Measurements from ENCODE around the gene STK32B. TPM values are rescaled to one million over a fixed set of nuclear protein-coding genes. Genes with fewer than 3 reads are reported as not detected.

STK32B gene
- total and polyA plus RNA-seq, 9 donors, result 0.35 to 3.0 (median 1.2) TPM

GRCh38 chr4:5504486-5504885 is 453.2 kb downstream of the STK32B start:
- Histone ChIP-seq H3K9me3 (peaks cover 0 to 7% of the 10 kb centered on the region in 2 donors), H3K27me3 (no peaks in the 10 kb centered on the region), H3K4me1 (ENCODE audit: insufficient read depth) (no peaks in the 10 kb centered on the region), H3K4me3 (no peak overlapping the region), H3K27ac (no peak overlapping the region), H3K36me3 (no peaks in the 10 kb centered on the region)
- no peak for DNase-seq
- TF ChIP-seq EP300 (IDR thresholded peaks at IDR 0.05) (no peak), CTCF (IDR thresholded peaks at IDR 0.05) (no peak), POLR2A (IDR thresholded peaks at IDR 0.05) (no peak)
- intact Hi-C loops (cut with DNase I), result no loop called here

- TF ChIP-seq POLR2A (IDR thresholded peaks at IDR 0.05) (no peak), CTCF (IDR thresholded peaks at IDR 0.05) (no peak), EP300 (IDR thresholded peaks at IDR 0.05) (no peak)
- DNase-seq, result no peak
- 64 to 76% (median 67%) methylated on average over 2 of the region's 2 CpGs for WGBS, 3 donors
Observed at GRCh38 chr4:5510504-5510903, 459.2 kb downstream of the STK32B start.

GRCh38 chr4:5511791-5512190 is 460.5 kb downstream of the STK32B start:
- TF ChIP-seq EP300 (IDR thresholded peaks at IDR 0.05) (no peak), POLR2A (IDR thresholded peaks at IDR 0.05) (no peak), CTCF (IDR thresholded peaks at IDR 0.05) (no peak)
- intact Hi-C loops (cut with DNase I), result no loop called here
- DNase-seq, result no peak

More at GRCh38 chr4:5510504-5510903, 459.2 kb downstream of the STK32B start:
- Histone ChIP-seq H3K4me1 (ENCODE audit: insufficient read depth) (no peaks in the 10 kb centered on the region), H3K27me3 (no peaks in the 10 kb centered on the region), H3K27ac (no peak overlapping the region), H3K9me3 (peaks cover 0 to 7% of the 10 kb centered on the region in 2 donors), H3K36me3 (no peaks in the 10 kb centered on the region), H3K4me3 (no peak overlapping the region)
- intact Hi-C loops (cut with DNase I), result no loop called here

GRCh38 chr4:5515646-5516045 is 464.4 kb downstream of the STK32B start:
- Histone ChIP-seq H3K36me3 (no peaks in the 10 kb centered on the region), H3K9me3 (no peaks in the 10 kb centered on the region), H3K27me3 (no peaks in the 10 kb centered on the region), H3K27ac (no peak overlapping the region), H3K4me3 (no peak overlapping the region), H3K4me1 (ENCODE audit: insufficient read depth) (no peaks in the 10 kb centered on the region)
- TF ChIP-seq CTCF (IDR thresholded peaks at IDR 0.05), result no peak
- TF ChIP-seq EP300 (IDR thresholded peaks at IDR 0.05), result no peak
- TF ChIP-seq POLR2A (IDR thresholded peaks at IDR 0.05), result no peak
- DNase-seq, result no peak
- intact Hi-C loops (cut with DNase I), result no loop called here

More at GRCh38 chr4:5511791-5512190, 460.5 kb downstream of the STK32B start:
- no peak overlapping the region for H3K4me3 ChIP-seq
- H3K27ac ChIP-seq, result no peak overlapping the region
- no peaks in the 10 kb centered on the region for H3K27me3 ChIP-seq
- no peaks in the 10 kb centered on the region for H3K9me3 ChIP-seq
- H3K36me3 ChIP-seq, result no peaks in the 10 kb centered on the region
- no peaks in the 10 kb centered on the region for H3K4me1 ChIP-seq (ENCODE audit: insufficient read depth)

- no peak overlapping the region for H3K27ac ChIP-seq
Observed at GRCh38 chr4:5517372-5517771, 466.1 kb downstream of the STK32B start.

More at GRCh38 chr4:5517372-5517771, 466.1 kb downstream of the STK32B start:
- TF ChIP-seq EP300 (IDR thresholded peaks at IDR 0.05), result no peak
- TF ChIP-seq CTCF (IDR thresholded peaks at IDR 0.05), result no peak
- TF ChIP-seq POLR2A (IDR thresholded peaks at IDR 0.05), result no peak
- DNase-seq, result no peak
- Histone ChIP-seq H3K4me3 (no peak overlapping the region), H3K4me1 (ENCODE audit: insufficient read depth) (no peaks in the 10 kb centered on the region), H3K9me3 (no peaks in the 10 kb centered on the region), H3K27me3 (no peaks in the 10 kb centered on the region), H3K36me3 (no peaks in the 10 kb centered on the region)
- WGBS, 3 donors, result 66 to 93% (median 88%) methylated on average over 4 of the region's 4 CpGs
- intact Hi-C loops (cut with DNase I), result no loop called here
